Left cardiac atrium (tissue), 4 donors: Measurements from ENCODE around the gene NHEJ1. TPM values are rescaled to one million over a fixed set of nuclear protein-coding genes. Genes with fewer than 3 reads are reported as not detected.

Source experiments
- ATAC-seq, 2 donors: fragments of 200-7000 bp; cut with Tn5 transposase; one replicate each; pipeline ENCODE4 v1.9.1; 2020; ENCODE audit warnings: mild to moderate bottlenecking in 2 of 2, moderate library complexity in 2 of 2
- DNase-seq: peaks from one replicate; pipeline ENCODE4 v3.0.0-alpha.2; 2020
- intact Hi-C, 2 donors: fragments of 100-400 bp; cut with DNase I; formaldehyde crosslinking; loops; one replicate each; pipeline versions ENCODE4 v1.14.1 to v1.15.1; 2022 to 2023
- total RNA-seq, 2 donors: library from RNA; stranded (reverse); fragmentation: NEBNext Ultra II Directional; extraction: Animal tissue kit (Norgen Biotek cat#: 25700); gene quantifications; one replicate each; pipeline ENCODE4 v1.2.1, GENCODE V29; 2021
- donor health status: DM: no; HTN: yes; CAD: no.
- donor health status: DM: no; HTN: yes; CAD: no; lungs with severe emphysema.
- donor health status: DM: yes; HTN: yes; CAD: no.
- donor health status: Dilated cardiomyopathy.

NHEJ1 gene
- total RNA-seq, 2 donors from 2014 or later: 4.7 to 6.9 TPM

DNA sequence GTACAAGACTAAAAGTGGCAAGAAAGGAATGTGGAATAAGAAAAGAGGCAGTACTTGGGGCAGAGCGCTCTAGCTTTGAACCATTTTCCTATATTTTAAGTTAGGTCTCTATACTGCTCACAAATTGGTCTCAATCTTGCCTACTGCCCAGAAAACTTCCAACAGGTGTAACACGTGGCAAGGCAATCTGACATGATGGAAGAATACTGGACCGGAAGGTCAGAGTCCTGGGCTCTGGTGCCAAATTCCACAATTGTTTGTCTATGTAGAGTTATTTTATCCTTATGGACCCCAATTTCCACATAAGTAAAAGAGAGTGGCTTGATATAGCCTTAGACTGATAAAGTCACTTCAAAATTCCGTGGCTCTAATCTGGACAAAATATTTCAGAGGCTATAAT is 28.9 kb downstream of the NHEJ1 start:
- DNase-seq (no peak), ATAC-seq (no peak)
- intact Hi-C loops: no loop called here

DNA sequence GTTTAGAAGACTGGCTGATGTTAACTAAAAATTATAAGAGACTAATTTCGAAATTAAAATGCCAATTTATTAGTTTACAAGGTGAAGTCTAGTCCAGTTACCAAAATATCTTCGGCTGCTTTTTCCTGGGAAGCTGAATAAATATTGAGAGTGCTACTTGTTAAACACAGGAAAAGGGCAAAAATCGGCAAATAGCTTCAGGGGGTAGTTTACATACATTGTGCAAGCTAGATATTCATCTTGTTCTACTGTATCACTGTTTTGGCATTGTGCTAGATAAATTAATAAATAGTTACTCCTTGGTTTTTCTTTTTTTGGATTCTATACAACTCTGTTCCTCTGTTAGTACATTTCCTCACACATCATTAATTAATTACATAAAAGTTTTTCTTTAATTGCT is 29.3 kb downstream of the NHEJ1 start:
- DNase-seq (no peak), ATAC-seq (no peak)
- intact Hi-C loops: no loop called here

DNA sequence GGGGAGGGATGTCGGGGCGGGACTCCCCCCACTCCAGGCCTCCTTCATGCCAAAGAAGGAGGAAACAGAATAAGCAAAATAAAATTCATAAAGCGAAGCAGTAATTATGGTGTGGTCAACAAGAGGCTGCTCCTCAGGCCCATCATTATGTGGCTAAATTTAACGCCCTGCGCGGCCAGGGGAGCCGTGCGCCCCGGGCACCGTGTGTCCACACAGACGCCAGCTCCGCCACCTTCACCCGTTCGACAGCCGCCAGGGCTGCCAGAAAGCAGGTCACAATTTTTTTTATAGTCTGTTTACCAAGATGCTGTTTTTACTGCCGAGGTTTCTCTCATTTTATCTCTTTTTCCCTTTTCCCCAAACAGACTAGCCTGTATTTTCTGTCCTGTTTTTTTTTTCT is 31.0 kb downstream of the NHEJ1 start:
- ATAC-seq (no peak), DNase-seq (no peak)
- intact Hi-C loops: no loop called here

DNA sequence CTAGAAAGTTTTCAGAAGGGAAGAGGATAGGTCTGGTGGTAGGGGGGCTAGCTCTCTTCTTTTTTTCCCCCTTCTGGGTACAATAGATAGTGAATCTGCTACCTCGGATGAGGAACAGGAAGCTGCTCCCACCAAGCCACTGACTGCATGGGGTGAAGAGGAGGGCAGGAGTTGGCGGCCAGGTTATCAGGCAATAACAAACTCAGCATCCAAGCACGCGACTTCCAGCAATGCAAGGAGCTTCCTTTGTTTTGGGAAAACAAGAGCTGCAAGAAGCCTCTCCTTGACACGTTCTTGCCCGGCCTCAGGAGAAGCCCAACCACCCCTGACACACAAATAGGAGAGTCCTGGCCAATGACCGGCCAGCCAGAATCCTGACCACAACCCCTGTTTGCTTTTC is 32.2 kb downstream of the NHEJ1 start:
- ATAC-seq (no peak), DNase-seq (peak; percentile 24)
- intact Hi-C loops: no loop called here

DNA sequence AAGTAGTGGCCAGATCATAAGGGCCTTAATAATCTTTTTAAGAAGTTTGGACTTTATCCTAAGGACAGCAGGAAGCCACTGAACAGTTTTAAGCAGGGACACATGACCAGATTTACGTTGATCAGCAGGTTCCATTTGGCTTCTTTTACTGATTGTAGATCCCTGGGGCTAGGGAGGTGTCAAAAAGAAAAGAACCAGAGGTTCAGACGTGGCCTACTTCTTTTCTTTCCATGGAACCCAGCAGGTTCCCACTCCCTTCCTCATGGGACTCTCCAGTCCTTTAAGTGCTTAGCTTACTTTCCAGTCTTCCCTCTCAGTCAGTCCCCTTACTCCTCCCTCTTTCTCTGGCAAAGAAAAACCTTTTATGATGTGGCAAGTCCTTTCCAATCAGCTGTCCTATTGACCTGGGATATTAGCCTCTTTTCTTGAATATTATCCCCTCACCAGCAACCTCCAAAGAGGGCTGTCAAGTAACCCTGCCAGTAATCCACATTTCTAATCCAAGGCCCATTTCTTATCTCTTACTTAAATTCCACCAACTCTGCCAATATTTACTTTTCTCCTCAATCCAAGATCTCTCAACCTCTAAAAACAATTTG is 33.5 kb downstream of the NHEJ1 start:
- DNase-seq (no peak), ATAC-seq (no peak)
- intact Hi-C loops: no loop called here

DNA sequence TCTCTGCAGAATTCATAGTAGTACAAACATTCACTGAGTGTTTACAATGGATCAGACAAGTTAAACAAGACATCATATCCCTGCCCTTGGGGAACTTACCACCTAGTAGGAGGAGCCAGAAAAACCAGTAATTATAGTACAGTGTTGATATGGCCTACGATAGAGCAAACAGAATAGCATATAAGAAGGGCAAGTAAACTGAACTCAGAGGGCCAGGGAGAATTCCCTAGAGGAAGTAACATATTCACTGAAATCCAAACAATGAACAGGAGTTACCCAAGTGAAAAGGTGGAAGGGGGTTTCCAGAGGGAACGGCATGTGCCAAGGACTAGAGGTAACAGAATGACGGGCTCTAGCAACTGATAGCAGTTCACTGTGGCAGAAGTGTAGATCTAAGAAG is 34.1 kb downstream of the NHEJ1 start:
- no peak for DNase-seq
- intact Hi-C loops: no loop called here
- ATAC-seq: no peak

DNA sequence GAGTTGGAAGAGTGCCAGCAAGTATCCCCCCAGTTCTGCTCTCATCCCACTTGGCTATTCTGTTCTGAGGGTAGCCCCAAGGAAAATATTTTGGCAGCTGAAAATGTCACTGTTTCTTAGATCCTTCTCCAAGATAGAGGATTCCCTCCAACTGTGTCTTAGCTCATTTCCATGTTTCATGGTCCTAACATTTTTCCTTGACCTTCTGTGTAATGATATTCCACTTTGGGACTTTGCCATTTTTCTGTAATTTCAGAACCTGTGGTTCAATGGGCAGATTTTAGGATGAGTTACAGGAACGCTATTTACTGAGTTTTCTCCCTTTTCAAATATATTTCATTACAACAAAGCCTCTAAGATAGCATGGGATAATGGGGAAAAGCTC is 34.7 kb downstream of the NHEJ1 start:
- no peak for ATAC-seq
- intact Hi-C loops: no loop called here
- no peak for DNase-seq

DNA sequence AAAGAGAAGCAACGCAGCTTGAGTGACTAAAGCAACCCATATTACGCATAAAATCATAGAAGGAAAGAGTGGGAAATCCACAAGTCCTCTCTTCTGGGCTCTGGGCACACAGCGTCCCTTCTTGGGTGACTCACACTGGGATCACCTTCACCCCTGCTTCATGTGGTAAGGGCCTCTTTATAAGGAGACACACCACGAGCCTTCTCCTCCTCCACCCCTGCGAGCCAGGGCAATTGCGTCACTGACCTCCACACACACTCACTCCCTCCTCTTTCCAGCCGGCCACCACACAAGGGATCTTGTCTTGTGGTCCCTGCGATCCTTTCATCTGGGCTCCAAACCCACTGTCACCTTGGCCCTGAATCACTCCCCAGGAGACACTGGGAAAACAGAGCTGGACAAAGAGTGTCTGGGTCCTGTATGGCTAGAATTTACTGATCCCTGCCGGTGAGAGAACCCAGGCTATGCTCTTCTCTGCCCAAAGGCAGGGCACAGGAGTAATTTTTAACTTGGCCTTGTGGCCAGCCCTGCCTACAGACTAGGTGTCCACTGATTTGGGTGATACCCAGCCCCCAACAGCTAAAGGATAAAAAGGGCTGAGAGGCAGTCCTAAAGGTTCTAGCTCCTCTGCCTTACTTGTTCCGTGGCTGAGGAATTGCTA is 35.3 kb downstream of the NHEJ1 start:
- ATAC-seq: peak; percentile 50 to 53
- intact Hi-C loops: no loop called here
- DNase-seq: peak; percentile 40

DNA sequence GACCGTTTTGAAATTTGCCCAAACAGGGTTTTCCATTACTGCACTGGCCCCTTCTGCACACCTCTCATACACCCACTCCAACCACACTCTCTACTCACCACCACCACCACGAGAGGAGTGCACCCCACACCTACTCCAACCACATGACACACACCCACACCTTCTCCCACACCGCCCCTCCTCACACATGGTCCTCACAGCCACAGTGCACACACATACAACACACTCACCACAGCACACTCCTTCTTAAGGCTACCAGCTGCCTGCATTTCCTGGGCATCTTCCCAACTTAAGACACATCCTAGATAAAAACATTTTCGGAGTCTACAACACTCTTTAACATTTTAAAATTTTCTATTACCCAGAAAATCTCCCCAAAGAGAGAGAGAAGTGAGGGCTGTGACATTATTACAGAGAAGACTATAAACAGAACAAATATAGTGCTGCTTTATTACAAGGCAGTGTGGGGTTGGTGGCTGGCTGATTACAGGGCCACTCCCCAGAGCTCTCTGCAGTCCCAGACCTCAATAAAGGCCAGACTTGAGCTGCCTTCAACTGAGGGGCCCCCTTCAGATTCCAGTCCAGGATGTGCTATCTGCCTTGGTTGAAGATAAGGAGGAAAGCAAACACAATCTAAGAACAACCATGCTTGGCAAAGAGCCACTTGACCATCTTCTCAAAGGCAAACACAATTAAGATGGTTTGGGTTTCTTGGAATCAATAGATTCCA is 36.1 kb downstream of the NHEJ1 start:
- intact Hi-C loops: loop anchor here in 1 of 2 donors (5.0 kb wide), 1 partner anchor 67 kb away; no protein-coding TSS in a partner anchor
- DNase-seq: no peak
- ATAC-seq: peak; percentile 36 to 50

DNA sequence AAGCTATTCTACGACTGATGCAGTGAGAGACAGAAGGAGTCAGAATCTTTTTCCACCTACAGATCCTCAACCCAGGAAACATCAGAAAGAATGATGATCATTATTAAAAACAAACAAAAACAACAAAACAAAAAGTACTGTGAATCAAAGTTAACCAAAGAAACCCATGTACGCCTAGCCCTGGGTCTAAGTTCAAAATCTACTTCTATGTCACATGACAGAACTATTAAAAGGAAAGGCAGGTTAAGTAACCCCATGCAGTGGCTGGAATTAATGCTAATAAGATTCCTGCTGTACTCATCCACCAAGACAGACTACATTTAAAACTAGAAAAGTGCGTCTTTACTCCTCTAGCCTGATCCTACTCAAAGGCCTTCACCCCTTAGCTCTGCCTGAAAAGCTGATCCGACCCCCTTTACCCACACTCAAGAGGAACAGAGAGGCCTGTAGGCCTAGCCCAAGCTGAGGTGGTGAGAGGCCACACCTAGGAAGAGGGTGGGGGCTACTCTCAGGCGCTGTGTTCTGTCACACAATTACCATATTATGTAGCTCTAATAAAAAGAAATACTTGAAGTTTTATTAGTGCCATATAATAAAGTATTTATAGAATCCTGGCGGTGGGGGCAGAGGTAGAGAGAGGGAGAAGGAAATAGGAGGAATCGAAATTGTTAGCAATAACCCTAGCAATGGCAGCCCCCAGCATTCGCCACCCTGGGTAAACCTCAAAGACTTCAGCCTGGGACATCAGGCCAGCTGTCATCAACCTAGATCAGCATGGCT is 37.1 kb downstream of the NHEJ1 start:
- ATAC-seq (no peak), DNase-seq (no peak)
- intact Hi-C loops: loop anchor here in 1 of 2 donors (5.0 kb wide), 1 partner anchor 66 kb away; no protein-coding TSS in a partner anchor

DNA sequence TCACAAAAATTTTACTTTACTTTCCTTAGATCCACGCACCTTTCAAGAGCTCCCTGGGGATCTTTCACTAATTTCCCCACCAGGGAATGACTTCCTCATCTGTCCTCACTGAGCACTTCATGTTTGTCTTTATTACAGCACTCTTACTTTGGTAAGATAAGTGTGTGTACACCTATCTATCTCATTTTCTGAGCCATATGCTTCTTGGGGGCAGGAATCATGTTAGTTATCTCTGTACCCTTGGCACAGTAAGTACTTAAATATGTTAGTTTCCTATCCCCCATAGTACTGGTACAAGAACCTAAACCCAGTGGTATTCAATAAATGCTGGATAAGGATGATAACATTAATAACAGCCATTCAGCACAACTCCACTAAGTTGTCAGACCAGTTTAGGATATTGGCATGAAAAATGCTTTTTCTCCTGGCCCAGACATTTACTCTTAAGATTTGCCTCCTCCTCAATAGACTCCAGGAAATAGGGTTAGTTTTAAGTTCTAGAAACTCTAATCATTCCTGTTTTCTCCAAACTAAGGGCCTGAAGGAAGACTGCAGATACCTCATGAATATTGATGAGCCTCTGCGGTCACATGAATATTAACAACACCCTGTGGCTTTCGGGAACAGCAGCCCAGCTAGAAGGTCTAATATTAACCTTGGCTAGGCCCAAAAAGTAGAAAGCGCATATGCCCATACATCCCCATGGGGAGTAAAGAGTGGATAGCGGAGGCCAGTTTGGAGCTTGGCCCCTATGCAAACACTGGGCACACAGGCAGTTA is 38.2 kb downstream of the NHEJ1 start:
- ATAC-seq (no peak), DNase-seq (no peak)
- intact Hi-C loops: loop anchor here in 1 of 2 donors (5.0 kb wide), 1 partner anchor 65 kb away; no protein-coding TSS in a partner anchor

DNA sequence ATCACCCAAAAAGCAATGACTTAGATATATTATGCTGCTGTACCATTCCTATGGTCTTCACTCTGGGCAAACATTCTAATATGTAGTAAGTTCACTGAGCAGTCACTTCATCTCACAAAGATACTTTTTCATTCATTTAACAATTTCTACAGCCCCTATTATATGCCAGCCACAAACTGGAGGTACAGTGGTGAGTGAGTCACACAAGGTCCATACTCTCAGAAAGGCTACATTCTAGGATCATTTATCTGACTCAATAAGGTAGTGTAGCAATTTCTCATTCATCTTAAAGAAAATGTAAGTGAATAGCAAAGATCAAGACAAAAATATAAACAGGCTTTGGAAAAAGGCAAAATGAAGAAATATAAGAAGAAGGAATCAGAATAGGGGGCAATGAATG is 40.5 kb downstream of the NHEJ1 start:
- DNase-seq (no peak), ATAC-seq (no peak)
- intact Hi-C loops: loop anchor here in 1 of 2 donors (5.0 kb wide), 1 partner anchor 63 kb away; no protein-coding TSS in a partner anchor

DNA sequence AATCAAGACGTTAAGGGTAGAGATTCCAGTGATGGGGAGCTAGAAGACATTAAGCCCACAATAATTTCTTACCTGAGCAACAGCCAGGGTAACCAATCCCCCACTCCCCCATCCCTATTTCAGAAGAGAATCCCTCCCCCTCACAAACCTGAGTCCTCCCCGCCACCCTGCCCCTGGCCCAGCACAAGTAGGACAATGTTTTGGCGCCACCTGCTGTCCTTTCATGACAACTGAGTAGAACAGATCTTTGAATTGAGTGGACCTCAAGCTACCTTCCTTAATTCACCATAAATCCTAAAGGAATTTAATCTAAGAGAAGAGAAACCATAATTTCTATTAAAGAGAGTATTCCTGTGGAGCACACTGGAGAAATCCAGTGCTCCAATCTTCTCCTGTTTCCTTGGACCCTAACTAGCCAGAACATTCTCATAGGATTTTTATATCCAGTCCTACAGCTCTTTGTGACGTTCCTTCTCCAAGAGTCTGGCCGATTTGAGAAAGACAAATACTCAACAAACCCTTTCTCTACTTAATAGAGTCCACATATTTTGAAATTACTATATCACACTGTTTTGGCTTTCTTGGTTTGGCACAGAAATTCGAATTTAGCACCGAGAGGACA is 41.1 kb downstream of the NHEJ1 start:
- DNase-seq: peak; percentile 71
- ATAC-seq: peak; percentile 47 to 71
- intact Hi-C loops: loop anchor here (1.0 to 5.0 kb wide), 4 partner anchors 47 to 90 kb away; no protein-coding TSS in a partner anchor

DNA sequence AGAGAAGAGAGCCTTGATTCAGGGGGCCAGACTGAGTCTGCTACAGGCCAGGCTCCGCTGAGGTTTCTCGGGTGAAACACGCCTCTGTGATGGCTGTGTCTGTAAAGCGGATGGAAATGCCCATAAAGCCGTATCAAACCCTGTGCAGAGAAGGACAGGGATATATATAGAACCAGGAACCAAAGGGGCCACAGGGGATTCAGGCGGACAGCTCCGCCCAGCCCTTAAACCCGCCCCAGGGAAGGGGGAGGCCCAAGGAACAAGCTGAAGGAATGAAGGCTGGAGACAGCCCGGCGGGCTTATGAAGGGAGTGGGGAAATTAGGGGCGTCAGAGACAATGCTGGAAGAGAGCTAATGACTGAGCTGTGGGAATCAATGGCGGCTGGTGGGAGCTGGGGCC is 42.1 kb downstream of the NHEJ1 start:
- no peak for DNase-seq
- intact Hi-C loops: loop anchor here (5.0 kb wide), 1 partner anchor 46 kb away; no protein-coding TSS in a partner anchor
- peak in 1 of 2 donors; percentile 72 for ATAC-seq

DNA sequence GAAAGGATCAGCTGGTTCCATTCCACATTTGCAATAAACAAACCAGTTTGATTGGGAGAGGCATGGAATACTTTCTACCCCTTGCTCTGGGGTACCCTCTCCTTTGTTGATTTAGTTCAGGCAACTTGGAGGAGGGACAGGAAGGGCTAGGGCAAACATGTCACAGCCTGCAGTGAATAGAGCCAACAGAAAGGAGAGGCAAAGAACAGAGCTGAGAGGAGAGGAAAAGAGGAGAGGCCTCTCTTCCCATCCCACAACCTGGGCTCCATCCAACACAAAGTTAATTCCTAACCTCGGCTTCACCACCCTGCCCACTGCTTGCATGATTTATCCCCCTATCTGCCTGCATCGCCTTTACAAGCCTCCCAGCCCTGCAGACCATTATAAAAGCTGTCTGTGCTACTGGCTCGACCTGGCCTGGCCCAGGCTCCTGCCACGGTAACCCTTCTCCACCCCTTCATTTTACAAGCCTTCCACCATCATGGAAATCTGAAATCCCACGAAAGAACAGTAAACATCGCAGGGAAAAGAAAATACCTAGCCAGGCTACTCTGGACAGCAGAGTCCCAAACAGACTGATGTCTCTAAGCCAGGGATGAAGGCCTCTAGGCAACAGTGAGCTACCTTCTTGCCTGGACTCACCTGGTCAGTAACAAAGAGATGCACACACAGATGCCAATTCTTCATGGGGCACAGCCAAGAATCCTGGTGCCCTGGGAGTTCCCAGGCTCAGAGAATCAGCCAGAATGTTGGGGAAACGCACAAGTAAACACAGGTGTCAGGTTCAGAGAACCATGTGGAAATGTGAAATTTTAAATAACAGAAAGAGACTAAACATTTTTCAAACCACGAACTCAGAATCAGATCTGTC is 43.6 kb downstream of the NHEJ1 start:
- no peak for DNase-seq
- no peak for ATAC-seq
- intact Hi-C loops: loop anchor here (5.0 kb wide), 1 partner anchor 45 kb away; no protein-coding TSS in a partner anchor

DNA sequence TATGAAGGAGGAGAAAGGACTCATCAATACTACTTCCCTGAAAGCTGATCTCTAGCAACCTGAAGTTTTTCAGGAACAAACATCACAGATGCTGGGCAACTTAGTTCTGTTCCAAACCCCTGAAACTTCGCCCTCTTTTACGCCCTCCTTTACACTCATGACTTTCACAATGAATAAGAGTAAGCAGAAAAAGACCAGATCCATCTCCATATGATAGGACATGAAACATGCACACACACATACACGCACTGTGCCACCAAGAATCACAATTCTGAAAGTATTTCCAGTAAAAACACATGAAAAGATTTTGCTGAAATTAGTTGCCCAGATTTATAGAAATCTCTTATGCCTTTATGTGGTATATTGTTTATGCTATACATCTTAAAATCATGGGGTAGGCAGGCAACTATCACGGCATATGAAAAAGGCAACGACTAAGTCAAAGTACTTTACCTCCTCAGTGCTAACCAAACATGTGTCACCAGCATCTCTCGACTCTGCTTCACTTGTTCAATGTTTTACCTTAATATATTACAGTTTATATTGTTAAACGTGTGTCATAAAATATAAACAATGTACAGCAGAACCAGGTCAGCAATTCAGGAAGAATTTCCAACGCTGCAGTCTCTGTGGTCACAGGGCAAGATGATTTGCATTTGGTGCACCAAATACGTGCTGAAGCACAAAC is 47.8 kb downstream of the NHEJ1 start:
- intact Hi-C loops: no loop called here
- DNase-seq (no peak), ATAC-seq (no peak)

DNA sequence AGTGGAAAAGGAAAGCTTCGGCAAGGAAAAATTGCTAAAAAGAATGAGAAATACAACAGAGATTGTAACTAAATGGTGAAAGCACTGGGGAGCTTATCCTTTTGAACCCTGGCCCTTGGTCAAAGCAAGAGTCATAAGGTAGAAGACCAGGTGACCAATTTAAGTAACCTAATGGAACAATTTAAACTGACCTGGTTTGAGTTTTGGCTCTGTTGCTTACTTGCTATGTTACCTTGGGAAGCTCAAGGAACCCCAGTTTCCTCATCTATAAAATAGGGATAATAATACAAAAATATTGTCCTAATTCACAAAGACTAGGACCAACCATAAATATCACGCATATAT is 48.6 kb downstream of the NHEJ1 start:
- no peak for DNase-seq
- intact Hi-C loops: no loop called here
- no peak for ATAC-seq
